ENCODE measurements around the gene OBSCN.

- TF ChIP-seq POLR2AphosphoS5 (IDR thresholded peaks at IDR 0.05; ENCODE audit: low read depth, low read length): no peak
- TF ChIP-seq TAF1 (IDR thresholded peaks at IDR 0.05; ENCODE audit: borderline replicate concordance, insufficient read depth, low read length): no peak
- TF ChIP-seq REST (IDR thresholded peaks at IDR 0.05; ENCODE audit: insufficient read depth in 1 of 2, low read depth in 2 of 2, low read length in 2 of 2): no peak
- no peak for TF ChIP-seq SIN3A (IDR thresholded peaks at IDR 0.05; ENCODE audit: borderline replicate concordance, insufficient read depth, low read length)
- TF ChIP-seq FOXP2 (optimal IDR thresholded peaks at IDR 0.05; ENCODE audit: borderline replicate concordance, extremely low read depth, extremely low read length, insufficient read depth): no peak
These were observed 67.3 kb downstream of the OBSCN start for GRCh38 chr1:228275179-228275429.
